Peyer's patch (tissue), 4 donors: ENCODE measurements around the gene ROBO1.

Experiments used
- POLR2A ChIP-seq, 2 donors: fragments of 450-650 bp; IDR thresholded peaks; one replicate each; pipeline ENCODE4 v1.5.1; 2017; ENCODE audit warnings: antibody characterized with exemption in 2 of 2, mild to moderate bottlenecking in 2 of 2, moderate library complexity in 2 of 2
- TF ChIP-seq, protein P1 (sequence below), 6 experiments: fragments of 450-650 bp in 4 of 6; fragments of 200-600 bp in 2 of 6; sonication (generic) in 1 of 6; IDR thresholded peaks; one replicate each; pipeline ENCODE4 v1.5.1; 2017 to 2019; ENCODE audit warnings: antibody characterized with exemption in 6 of 6, mild to moderate bottlenecking in 3 of 6, moderate library complexity in 1 of 6

GRCh38 chr3:78818161-78818985, 949.4 kb downstream of the ROBO1 start:
- no peak for TF ChIP-seq POLR2A (IDR thresholded peaks at IDR 0.05)
- TF ChIP-seq, protein P1, sequence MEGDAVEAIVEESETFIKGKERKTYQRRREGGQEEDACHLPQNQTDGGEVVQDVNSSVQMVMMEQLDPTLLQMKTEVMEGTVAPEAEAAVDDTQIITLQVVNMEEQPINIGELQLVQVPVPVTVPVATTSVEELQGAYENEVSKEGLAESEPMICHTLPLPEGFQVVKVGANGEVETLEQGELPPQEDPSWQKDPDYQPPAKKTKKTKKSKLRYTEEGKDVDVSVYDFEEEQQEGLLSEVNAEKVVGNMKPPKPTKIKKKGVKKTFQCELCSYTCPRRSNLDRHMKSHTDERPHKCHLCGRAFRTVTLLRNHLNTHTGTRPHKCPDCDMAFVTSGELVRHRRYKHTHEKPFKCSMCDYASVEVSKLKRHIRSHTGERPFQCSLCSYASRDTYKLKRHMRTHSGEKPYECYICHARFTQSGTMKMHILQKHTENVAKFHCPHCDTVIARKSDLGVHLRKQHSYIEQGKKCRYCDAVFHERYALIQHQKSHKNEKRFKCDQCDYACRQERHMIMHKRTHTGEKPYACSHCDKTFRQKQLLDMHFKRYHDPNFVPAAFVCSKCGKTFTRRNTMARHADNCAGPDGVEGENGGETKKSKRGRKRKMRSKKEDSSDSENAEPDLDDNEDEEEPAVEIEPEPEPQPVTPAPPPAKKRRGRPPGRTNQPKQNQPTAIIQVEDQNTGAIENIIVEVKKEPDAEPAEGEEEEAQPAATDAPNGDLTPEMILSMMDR (IDR thresholded peaks at IDR 0.05) = no peak
